ENCODE results near the gene DNAH8.

The DNAH8 gene, protein sequence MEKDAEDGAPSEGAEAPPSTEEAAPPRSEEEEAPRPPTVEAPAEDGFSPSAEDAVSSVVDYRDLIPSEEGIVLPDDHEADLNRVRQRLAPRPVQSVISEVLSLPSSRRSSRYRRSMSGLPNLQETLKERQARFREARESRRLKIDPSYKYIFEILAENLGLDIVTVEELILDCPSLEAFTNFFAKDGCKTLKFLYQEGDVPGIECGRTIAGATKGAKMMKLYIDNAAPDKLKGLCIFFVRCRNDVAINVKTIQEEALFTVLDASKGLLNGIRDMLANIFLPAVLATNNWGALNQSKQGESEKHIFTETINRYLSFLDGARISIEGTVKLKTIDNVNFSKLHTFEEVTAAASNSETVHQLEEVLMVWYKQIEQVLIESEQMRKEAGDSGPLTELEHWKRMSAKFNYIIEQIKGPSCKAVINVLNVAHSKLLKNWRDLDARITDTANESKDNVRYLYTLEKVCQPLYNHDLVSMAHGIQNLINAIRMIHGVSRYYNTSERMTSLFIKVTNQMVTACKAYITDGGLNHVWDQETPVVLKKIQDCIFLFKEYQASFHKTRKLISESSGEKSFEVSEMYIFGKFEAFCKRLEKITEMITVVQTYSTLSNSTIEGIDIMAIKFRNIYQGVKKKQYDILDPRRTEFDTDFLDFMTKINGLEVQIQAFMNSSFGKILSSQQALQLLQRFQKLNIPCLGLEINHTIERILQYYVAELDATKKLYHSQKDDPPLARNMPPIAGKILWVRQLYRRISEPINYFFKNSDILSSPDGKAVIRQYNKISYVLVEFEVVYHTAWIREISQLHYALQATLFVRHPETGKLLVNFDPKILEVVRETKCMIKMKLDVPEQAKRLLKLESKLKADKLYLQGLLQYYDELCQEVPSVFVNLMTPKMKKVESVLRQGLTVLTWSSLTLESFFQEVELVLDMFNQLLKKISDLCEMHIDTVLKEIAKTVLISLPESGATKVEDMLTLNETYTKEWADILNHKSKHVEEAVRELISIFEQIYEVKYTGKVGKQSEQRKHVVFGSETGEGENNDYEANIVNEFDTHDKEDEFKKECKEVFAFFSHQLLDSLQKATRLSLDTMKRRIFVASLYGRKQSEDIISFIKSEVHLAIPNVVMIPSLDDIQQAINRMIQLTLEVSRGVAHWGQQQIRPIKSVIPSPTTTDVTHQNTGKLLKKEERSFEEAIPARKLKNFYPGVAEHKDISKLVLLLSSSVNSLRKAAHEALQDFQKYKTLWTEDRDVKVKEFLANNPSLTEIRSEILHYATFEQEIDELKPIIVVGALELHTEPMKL (N-terminal part only)

DNA sequence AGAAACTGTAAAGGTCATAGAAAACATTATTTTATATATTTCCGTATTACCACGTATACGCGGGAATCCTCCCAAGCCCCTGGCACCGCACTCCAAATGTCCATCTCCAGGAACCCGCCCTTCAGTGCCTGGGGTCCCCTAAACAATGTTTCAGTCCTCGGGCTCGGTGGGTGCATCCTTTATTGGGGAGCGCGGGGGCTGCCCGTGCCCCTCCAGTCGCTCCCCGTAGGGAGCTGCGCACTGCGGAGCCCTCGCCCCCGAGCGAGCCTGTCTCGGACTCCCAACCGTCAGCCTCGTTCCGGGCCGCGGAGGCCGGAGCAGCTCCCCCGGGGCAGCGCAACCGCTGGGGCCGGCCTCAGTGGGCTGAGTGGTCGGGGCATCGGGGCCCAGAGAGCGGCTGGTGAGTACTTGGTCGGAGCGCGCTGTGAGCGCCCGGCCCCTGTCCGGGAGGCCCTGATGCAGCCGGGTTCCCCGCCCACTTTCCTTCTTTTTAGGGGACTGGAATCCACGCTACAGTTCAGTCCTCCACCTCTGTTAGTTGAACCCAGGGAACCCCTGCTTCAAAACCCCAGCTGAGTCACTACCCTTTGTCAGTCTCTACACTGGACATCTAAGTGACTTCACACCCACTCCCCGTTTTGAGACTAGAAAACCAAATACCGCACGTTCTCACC lies at the start of gene DNAH8:
DNAH8 (plus strand) TSS at position 296 of the 674 bp plus-strand sequence. CDS start 7,499 bp downstream, outside the sequence.
- no peak for DNase-seq (ENCODE audit: low spot score)

- DNase-seq (ENCODE audit: low spot score), result peak; percentile 73
Observed at GRCh38 chr6:38671885-38672467, 43.1 kb upstream of the DNAH8 start.

- DNase-seq (ENCODE audit: low spot score), result peak; percentile 44
Observed at GRCh38 chr6:38673397-38674165, 41.5 kb upstream of the DNAH8 start.

GRCh38 chr6:38676236-38676973 lies 38.7 kb upstream of the DNAH8 start:
- no peak for DNase-seq (ENCODE audit: low spot score)

GRCh38 chr6:38676974-38677544 lies 38.1 kb upstream of the DNAH8 start:
- no peak for DNase-seq (ENCODE audit: low spot score)

DNA sequence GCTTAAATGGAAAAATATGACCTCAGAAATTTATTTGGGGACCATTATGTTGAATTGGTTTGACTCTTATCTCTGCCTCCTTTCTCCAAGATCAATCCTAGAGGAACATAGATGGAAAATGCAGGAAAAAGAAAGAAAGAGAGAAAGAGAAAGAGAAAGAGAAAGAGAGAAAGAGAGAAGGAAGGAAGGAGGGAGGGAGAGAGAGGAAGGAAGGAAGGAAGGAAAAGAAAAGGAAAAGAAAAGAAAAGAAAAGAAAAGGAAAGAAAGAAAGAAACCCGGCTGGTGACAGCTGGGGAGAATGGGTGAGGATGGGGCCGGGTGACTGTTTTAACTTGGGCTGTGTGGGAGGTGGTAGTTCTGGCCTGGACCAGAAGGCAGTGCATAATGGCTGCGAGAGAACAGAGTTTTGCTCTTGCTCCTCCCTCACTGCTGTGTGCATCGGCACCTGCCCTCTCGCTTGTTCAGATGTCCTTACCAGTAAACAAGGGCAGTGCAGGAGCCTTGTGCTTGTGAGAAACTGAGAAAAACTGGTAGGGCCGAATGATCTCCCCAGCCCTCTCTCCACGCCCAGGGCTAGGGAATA lies 36.8 kb upstream of the DNAH8 start:
- DNase-seq (ENCODE audit: low spot score), result no peak

- no peak for DNase-seq (ENCODE audit: low spot score)
Observed at GRCh38 chr6:38679668-38680067, 35.4 kb upstream of the DNAH8 start.

- DNase-seq (ENCODE audit: low spot score), result no peak
Observed at GRCh38 chr6:38681850-38682249, 33.3 kb upstream of the DNAH8 start.

DNA sequence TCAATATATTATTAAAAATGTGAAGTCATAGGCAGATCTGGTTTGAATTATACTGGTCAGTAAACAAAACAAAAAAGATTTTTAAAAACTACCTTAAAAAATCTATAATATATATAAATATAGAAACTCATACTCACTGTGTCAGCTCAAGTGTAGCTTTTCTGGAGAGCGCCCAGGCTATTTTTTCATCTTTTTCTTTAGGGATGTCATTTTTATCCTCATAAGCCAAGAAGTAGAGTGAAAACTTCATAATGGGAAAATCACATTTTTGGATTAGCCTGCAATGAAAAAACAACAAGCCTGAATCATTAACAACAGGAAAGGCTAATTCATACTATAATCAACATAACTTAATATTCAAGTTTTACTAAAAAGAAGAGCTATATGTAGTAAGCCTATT lies 30.9 kb upstream of the DNAH8 start:
- no peak for DNase-seq (ENCODE audit: low spot score)

- DNase-seq (ENCODE audit: low spot score), result no peak
Observed at GRCh38 chr6:38684904-38685303, 30.2 kb upstream of the DNAH8 start.

DNA sequence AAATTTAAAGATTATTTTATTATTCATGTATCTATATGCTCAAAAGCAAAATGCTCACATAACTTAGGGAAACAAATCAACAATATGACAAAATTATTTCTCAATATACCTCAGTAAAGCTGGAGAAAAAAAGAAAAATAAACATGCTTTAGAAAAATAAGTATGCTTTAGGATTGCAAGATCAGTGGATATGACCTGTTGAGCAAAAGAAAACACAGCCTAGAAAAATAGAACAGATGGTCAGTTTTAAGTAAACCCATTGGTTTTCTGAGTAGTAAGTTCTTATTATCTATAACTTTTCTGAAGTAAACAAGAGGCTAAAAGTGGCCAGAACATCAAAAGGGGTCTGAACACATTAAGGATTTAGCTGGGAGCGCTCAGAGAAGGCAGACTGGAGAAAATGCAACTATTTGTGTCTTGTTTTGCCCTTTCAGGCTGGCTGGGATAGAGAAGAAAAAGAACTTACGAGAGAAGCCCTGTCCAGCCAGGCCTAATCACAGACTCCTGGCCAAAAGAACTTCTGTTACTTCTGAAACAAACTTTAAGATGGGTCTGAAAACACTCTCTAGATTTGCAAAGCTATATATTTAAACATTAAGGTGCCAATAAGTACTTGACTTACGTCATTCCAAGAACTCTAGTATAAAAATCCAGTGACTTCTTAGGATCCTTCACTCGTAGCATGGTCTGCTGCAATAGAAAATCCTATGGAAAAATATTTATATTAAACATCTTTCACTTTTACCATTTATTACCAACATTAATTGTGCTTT lies 28.7 kb upstream of the DNAH8 start:
- no peak for DNase-seq (ENCODE audit: low spot score)

DNA sequence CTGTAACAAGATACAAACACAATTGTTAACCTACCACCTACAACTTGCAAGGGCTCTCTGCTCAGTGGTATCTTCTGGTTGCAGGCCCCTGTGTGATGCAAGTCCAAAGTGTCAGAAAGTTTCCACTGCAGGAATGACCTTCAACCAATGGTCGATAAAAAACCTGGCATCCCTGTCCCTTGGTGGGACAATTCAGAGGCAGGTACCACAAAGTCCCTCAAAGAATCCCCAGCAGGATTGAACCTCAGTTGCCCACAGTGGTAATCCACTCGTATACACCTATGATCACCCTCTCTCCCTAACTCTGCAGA lies 28.1 kb upstream of the DNAH8 start:
- DNase-seq (ENCODE audit: low spot score), result no peak

- DNase-seq (ENCODE audit: low spot score), result no peak
Observed at GRCh38 chr6:38687549-38687948, 27.6 kb upstream of the DNAH8 start.

DNA sequence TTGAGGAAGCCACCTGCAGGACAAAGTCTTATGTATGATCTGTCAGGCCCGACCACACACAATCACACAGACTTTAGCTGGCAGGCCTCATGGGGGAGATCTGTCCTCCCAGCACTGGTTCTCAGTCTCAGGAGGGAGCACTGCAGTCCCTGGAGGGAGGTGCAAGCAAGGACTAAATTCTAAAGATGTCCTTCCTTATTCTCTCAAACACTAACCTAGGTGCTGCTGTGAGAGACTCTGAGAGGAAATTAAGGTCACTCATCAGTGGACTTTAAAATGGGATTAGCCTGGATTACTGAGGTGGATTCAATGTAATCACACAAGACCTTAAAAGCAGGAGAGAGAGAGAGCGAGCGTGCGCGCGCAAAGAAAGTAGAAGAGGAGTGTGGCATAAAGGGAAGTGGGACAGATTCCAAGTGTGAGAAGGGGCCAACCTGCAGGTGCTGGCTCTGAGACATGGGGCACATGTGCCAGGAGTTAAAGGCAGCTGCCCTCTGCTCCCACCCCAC lies 26.5 kb upstream of the DNAH8 start:
- no peak for DNase-seq (ENCODE audit: low spot score)

DNA sequence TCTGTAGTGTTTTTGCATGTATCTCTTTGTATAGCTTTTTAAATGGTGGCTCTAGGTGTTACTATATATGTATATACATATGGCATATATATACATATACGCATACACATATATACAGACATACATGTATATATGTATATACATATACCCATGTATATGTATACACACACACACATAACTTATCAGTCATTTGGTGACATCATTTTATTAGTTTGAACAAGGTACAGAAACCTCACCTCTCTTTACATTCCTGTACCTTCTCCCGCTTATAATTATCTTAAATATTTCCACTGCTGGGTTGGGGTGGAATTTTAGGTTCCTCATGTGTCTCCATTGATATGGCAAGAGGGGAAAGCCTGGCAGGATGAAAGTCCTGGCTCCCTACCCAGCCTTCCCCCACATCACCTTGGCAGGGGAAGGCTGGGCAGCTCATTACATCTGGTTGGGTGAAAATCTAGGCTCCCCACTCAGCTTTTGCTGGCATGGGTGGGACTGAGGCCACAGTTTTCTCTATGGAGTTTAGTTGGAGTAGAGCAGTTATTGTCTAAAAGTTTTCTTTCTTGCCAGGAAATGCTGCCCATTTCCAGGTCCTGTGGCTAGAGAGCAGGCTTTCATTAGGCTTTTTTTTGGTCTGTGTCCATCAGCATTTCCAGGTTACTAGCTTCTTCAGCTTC lies 19.7 kb upstream of the DNAH8 start:
- DNase-seq (ENCODE audit: low spot score), result no peak

DNA sequence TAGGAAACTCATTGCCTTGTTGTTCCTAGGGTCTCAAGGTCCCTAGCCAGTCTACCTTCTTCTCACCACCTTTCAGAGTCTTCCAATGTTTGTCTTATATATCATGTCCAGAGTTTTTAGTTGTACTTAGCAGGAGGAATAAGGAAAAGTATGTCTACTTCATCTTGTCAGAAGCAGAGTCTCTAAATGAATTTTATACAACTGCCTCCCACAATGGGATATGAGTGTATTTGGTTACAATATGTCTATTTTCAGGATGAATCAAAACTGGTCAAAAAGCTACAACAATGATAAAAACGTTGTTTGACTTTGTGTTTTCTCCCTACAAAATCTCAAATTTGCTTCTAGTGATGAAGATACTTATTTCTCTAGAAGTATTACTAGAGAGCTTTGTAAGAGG lies 19.2 kb upstream of the DNAH8 start:
- DNase-seq (ENCODE audit: low spot score), result no peak

DNA sequence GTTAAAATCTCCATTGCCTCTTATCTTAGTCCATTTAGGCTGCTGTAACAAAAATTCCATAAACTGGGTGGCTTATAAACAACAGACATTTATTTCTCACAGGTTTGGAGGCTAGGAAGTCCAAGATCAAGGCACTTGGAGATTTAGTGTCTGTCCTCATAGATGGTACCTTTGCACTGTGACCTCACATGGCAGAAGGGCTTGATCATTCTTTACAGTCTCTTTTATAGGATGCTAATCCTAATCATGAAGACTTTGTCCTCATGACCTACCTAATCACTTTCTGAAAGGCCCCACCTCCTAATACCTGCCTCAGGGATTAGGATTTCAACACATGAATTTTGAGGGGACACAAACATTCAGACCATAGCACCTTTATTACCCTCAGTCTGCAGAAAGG lies 18.8 kb upstream of the DNAH8 start:
- no peak for DNase-seq (ENCODE audit: low spot score)

DNA sequence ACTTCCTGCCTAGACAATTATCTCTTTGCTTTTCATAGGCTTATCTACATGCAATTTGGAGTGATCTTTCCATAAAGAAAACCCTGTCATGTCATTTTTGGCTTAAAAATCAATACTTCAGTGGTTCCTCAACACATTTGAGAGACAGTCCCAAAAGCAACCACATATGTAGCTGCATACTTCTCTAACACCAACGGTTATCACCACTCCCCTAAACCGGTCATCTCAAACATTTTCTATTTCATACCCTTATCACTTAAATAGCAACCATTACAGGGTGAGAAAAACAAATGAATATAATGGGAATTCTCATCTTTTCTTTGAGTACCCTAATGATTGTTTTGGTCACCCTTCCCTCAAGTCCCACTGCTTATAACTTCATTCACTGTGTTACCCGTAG lies 17.3 kb upstream of the DNAH8 start:
- DNase-seq (ENCODE audit: low spot score), result no peak

Measured in activated CD4-positive, alpha-beta T cell treated with anti-CD3 and anti-CD28 coated beads, Interleukin-2, Interleukin-4, amounts not matched to agents 100 ng/mL and 50 ng/mL, durations not matched to agents 16 hours and 8 hours (primary cell).